ENCODE data around the gene CD96.
"Not testable (repeated sequence)": the region's sequence is repeated elsewhere in the genome, so short reads cannot be mapped to it uniquely, and the experiment has no call there.

CD96 gene

DNA sequence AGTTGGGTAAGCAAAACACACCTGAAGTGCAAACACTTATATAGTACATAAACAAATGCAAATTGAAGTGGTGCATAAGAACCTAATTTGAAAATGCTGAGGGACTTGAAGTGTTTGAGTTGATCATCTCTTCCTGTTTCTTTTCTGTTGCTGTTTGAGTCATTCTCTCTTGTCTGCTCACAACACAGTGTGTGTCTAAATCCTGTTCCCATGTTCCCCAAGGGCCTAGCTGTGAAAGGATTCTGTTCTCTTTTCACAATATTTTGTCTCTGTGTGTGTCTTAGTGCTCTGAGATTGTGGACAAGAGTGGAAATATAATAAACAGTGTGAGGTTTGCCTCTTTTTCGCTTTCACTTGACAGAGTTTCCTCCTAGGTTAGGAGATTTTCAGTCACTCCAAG is 6.1 kb downstream of the CD96 start:
- POLR2A ChIA-PET (ENCODE audit: low non-redundant PET), result no interaction called here
- H3K27ac ChIP-seq, result no peak overlapping the region
- no peak for TF ChIP-seq CTCF (conservative IDR thresholded peaks at IDR 0.05; ENCODE audit: low read depth)
- CTCF ChIA-PET, result no interaction called here
- DNase-seq (ENCODE audit: low spot score), result no peak

GRCh38 chr3:111548756-111549155 is 6.8 kb downstream of the CD96 start:
- TF ChIP-seq CTCF (conservative IDR thresholded peaks at IDR 0.05; ENCODE audit: low read depth), result no peak
- ChIA-PET CTCF (no interaction called here), POLR2A (ENCODE audit: low non-redundant PET) (no interaction called here)
- no peak for DNase-seq (ENCODE audit: low spot score)
- no peak overlapping the region for H3K27ac ChIP-seq

DNA sequence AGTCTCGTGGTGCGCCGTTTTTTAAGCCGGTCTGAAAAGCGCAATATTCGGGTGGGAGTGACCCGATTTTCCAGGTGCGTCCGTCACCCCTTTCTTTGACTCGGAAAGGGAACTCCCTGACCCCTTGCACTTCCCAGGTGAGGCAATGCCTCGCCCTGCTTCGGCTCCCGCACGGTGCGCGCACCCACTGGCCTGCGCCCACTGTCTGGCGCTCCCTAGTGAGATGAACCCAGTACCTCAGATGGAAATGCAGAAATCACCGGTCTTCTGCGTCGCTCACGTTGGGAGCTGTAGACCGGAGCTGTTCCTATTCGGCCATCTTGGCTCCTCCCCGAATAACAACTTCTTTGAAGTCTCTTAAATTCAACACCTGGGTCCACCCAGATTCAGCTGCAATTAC is 19.9 kb downstream of the CD96 start:
- CTCF ChIA-PET; H3K27ac ChIP-seq; POLR2A ChIA-PET (ENCODE audit: low non-redundant PET); DNase-seq (ENCODE audit: low spot score): not testable (repeated sequence)

DNA sequence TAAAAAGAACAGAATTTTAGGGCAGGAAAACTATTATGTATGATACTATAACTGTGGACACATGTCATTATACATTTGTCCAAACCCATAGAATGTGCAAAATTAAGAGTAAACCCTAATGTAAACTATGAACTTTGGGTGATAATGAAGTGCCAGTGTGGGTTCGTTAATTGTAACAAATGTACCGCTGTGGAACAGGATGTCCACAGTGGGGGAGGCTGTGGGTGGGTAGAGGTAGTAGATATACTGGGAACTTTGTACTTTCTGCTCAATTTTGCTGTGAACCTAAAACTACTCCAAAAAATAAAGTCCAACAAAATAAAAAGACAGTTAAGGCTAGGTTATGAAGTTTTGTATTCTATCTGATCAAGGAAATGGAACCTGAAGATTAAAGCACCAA is 24.8 kb downstream of the CD96 start:
- no peak for DNase-seq (ENCODE audit: low spot score)
- ChIA-PET CTCF (no interaction called here), POLR2A (ENCODE audit: low non-redundant PET) (no interaction called here)
- H3K27ac ChIP-seq, result no peak overlapping the region
- no peak for TF ChIP-seq CTCF (conservative IDR thresholded peaks at IDR 0.05; ENCODE audit: low read depth)

DNA sequence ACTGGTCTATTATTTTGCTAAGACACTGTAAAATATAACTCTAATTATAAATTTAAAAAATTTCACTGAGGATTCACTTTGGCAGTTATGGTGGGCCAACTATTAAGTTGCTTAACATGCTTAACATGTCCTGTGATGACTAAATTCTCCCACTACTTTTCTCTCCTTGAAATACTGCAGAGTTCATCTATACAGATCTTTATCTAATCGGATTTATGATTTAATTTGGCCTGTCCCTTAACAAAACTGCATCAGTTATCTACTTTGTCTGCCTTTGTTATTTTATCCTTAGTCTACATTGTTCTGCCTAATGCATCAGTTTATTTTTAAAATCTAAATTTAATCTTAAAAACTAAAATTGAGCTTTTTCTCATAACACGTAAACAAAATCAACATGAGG is 26.4 kb downstream of the CD96 start:
- no peak for TF ChIP-seq CTCF (conservative IDR thresholded peaks at IDR 0.05; ENCODE audit: low read depth)
- ChIA-PET CTCF (interaction anchor here (0.5 kb wide), 1 partner anchor 138 kb away, joined by 4 read pairs; no protein-coding TSS in a partner anchor), POLR2A (ENCODE audit: low non-redundant PET) (no interaction called here)
- no peak overlapping the region for H3K27ac ChIP-seq
- DNase-seq (ENCODE audit: low spot score), result no peak

GRCh38 chr3:111568911-111569310 is 26.9 kb downstream of the CD96 start:
- no peak overlapping the region for H3K27ac ChIP-seq
- ChIA-PET POLR2A (ENCODE audit: low non-redundant PET) (no interaction called here), CTCF (no interaction called here)
- TF ChIP-seq CTCF (conservative IDR thresholded peaks at IDR 0.05; ENCODE audit: low read depth), result no peak
- DNase-seq (ENCODE audit: low spot score), result no peak

GRCh38 chr3:111570404-111571030 is 28.5 kb downstream of the CD96 start:
- no peak for DNase-seq (ENCODE audit: low spot score)
- TF ChIP-seq CTCF (conservative IDR thresholded peaks at IDR 0.05; ENCODE audit: low read depth), result no peak
- ChIA-PET CTCF (interaction anchor here (0.7 kb wide), 1 partner anchor 578 kb away, joined by 3 read pairs; no protein-coding TSS in a partner anchor), POLR2A (ENCODE audit: low non-redundant PET) (no interaction called here)
- H3K27ac ChIP-seq, result no peak overlapping the region
